ENCODE measurements around the gene GOLGA6L7.
"Not testable (repeated sequence)": the region's sequence is repeated elsewhere in the genome, so short reads cannot be mapped to it uniquely, and the experiment has no call there.

The GOLGA6L7 gene

GRCh38 chr15:28834957-28835585 lies 13.4 kb downstream of the GOLGA6L7 start:
- H3K27ac ChIP-seq (ENCODE audit: low read length); H3K4me3 ChIP-seq (ENCODE audit: low read depth in 1 of 2, low read length in 2 of 2): not testable (repeated sequence)

DNA sequence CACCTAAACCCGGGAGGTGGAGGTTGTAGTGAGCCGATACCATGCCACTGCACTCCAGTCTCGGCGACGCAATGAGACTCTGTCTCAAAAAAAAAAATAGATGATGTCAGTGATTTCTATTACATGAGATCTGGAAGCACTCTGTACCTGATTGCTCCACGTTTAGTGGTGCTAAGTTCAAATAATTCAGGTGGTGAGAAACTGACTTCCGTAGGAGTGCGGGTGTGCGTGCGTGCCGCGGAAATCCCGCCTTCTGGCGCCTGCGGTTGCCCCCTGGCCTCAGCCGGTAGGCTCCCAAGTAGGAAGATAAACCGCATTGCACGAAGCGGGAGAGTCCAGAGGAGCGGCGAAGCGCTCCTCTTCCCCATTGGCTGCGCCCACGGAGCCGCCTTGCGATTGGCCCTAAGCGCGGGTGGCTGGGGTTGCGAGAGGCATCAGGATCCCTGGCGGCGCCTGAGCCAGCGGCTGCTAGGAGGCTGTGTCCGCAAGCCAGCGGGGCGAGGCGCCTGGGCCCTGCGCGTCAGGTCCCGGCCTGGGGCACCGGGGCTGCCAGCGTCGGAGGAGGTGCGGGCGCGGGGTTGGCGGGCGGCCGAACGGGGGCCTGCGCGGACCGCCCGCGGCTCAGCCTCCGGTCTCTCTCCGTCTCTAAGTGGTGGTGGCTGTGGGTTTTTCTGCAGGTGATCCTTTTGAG lies 16.4 kb downstream of the GOLGA6L7 start:
- not testable (repeated sequence) for H3K27ac ChIP-seq (ENCODE audit: low read length); H3K9me3 ChIP-seq (ENCODE audit: control insufficient read depth in 1 of 2, low read length in 2 of 2); H3K27me3 ChIP-seq (ENCODE audit: low read depth, low read length); H3K36me3 ChIP-seq (ENCODE audit: control insufficient read depth in 1 of 2, insufficient read depth in 2 of 2, low read length in 2 of 2); H3K4me1 ChIP-seq (ENCODE audit: control insufficient read depth in 1 of 2, insufficient read depth in 2 of 2, low read length in 2 of 2)
- peak overlapping the region in 1 of 2 donors; percentile 54 for H3K4me3 ChIP-seq (ENCODE audit: low read depth in 1 of 2, low read length in 2 of 2)

More at GRCh38 chr15:28834957-28835585, 13.4 kb downstream of the GOLGA6L7 start:
- H3K4me1 ChIP-seq (ENCODE audit: control insufficient read depth in 1 of 2, insufficient read depth in 2 of 2, low read length in 2 of 2); H3K27me3 ChIP-seq (ENCODE audit: low read depth, low read length); H3K9me3 ChIP-seq (ENCODE audit: control insufficient read depth in 1 of 2, low read length in 2 of 2); H3K36me3 ChIP-seq (ENCODE audit: control insufficient read depth in 1 of 2, insufficient read depth in 2 of 2, low read length in 2 of 2): not testable (repeated sequence)

- H3K9me3 ChIP-seq (ENCODE audit: control insufficient read depth in 1 of 2, low read length in 2 of 2); H3K36me3 ChIP-seq (ENCODE audit: control insufficient read depth in 1 of 2, insufficient read depth in 2 of 2, low read length in 2 of 2); H3K27ac ChIP-seq (ENCODE audit: low read length); H3K4me1 ChIP-seq (ENCODE audit: control insufficient read depth in 1 of 2, insufficient read depth in 2 of 2, low read length in 2 of 2); H3K4me3 ChIP-seq (ENCODE audit: low read depth in 1 of 2, low read length in 2 of 2); H3K27me3 ChIP-seq (ENCODE audit: low read depth, low read length): not testable (repeated sequence)
Measured at GRCh38 chr15:28821420-28821819, 27.0 kb downstream of the GOLGA6L7 start.

DNA sequence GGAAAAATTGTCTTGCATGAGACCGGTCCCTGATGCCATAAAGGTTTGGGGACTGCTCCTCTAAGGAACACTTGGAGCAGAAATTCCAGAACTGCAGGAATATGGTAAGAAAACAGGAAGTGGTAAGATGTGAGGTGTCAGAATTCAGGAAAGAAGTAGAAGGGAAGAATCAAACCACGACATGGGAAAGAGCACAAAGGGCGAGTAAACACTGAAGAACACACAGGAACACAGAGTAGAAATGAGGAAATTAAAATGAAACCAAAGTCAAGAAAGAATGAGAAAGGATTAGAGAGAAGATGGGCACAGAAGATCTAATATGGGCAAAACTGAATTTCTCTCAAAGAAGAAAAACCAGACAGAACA lies 28.5 kb downstream of the GOLGA6L7 start:
- H3K4me1 ChIP-seq (ENCODE audit: control insufficient read depth in 1 of 2, insufficient read depth in 2 of 2, low read length in 2 of 2); H3K36me3 ChIP-seq (ENCODE audit: control insufficient read depth in 1 of 2, insufficient read depth in 2 of 2, low read length in 2 of 2); H3K4me3 ChIP-seq (ENCODE audit: low read depth in 1 of 2, low read length in 2 of 2); H3K27ac ChIP-seq (ENCODE audit: low read length); H3K27me3 ChIP-seq (ENCODE audit: low read depth, low read length); H3K9me3 ChIP-seq (ENCODE audit: control insufficient read depth in 1 of 2, low read length in 2 of 2): not testable (repeated sequence)

GRCh38 chr15:28819019-28819929 lies 29.2 kb downstream of the GOLGA6L7 start:
- H3K36me3 ChIP-seq (ENCODE audit: control insufficient read depth in 1 of 2, insufficient read depth in 2 of 2, low read length in 2 of 2); H3K4me1 ChIP-seq (ENCODE audit: control insufficient read depth in 1 of 2, insufficient read depth in 2 of 2, low read length in 2 of 2); H3K27me3 ChIP-seq (ENCODE audit: low read depth, low read length); H3K4me3 ChIP-seq (ENCODE audit: low read depth in 1 of 2, low read length in 2 of 2); H3K9me3 ChIP-seq (ENCODE audit: control insufficient read depth in 1 of 2, low read length in 2 of 2); H3K27ac ChIP-seq (ENCODE audit: low read length): not testable (repeated sequence)

GRCh38 chr15:28818168-28818567 lies 30.3 kb downstream of the GOLGA6L7 start:
- H3K4me3 ChIP-seq (ENCODE audit: low read depth in 1 of 2, low read length in 2 of 2); H3K4me1 ChIP-seq (ENCODE audit: control insufficient read depth in 1 of 2, insufficient read depth in 2 of 2, low read length in 2 of 2); H3K27ac ChIP-seq (ENCODE audit: low read length); H3K27me3 ChIP-seq (ENCODE audit: low read depth, low read length); H3K9me3 ChIP-seq (ENCODE audit: control insufficient read depth in 1 of 2, low read length in 2 of 2); H3K36me3 ChIP-seq (ENCODE audit: control insufficient read depth in 1 of 2, insufficient read depth in 2 of 2, low read length in 2 of 2): not testable (repeated sequence)

DNA sequence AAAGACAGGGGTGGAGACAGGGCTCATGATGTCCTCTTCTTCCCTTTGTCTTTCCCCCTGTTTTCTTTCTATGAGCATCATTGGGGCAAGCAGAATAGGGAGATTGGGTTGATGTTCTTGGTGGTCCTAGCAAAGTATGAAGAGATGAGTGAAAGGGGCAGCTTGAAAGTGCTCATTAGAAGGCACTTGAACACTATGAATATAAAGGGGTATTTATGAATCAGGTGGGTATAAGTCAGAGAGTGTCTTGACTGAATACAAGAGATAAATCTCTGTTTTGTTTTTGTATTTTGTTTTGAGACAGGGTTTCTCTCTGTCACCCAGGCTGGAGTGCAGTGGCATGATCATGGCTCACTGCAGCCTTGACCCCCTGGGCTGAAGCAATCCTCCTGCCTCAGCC lies 34.4 kb downstream of the GOLGA6L7 start:
- H3K4me1 ChIP-seq (ENCODE audit: control insufficient read depth in 1 of 2, insufficient read depth in 2 of 2, low read length in 2 of 2); H3K36me3 ChIP-seq (ENCODE audit: control insufficient read depth in 1 of 2, insufficient read depth in 2 of 2, low read length in 2 of 2); H3K27me3 ChIP-seq (ENCODE audit: low read depth, low read length); H3K9me3 ChIP-seq (ENCODE audit: control insufficient read depth in 1 of 2, low read length in 2 of 2); H3K4me3 ChIP-seq (ENCODE audit: low read depth in 1 of 2, low read length in 2 of 2); H3K27ac ChIP-seq (ENCODE audit: low read length): not testable (repeated sequence)

- H3K27ac ChIP-seq (ENCODE audit: low read length); H3K9me3 ChIP-seq (ENCODE audit: control insufficient read depth in 1 of 2, low read length in 2 of 2); H3K4me3 ChIP-seq (ENCODE audit: low read depth in 1 of 2, low read length in 2 of 2); H3K36me3 ChIP-seq (ENCODE audit: control insufficient read depth in 1 of 2, insufficient read depth in 2 of 2, low read length in 2 of 2); H3K27me3 ChIP-seq (ENCODE audit: low read depth, low read length); H3K4me1 ChIP-seq (ENCODE audit: control insufficient read depth in 1 of 2, insufficient read depth in 2 of 2, low read length in 2 of 2): not testable (repeated sequence)
Measured at GRCh38 chr15:28813392-28813791, 35.1 kb downstream of the GOLGA6L7 start.

DNA sequence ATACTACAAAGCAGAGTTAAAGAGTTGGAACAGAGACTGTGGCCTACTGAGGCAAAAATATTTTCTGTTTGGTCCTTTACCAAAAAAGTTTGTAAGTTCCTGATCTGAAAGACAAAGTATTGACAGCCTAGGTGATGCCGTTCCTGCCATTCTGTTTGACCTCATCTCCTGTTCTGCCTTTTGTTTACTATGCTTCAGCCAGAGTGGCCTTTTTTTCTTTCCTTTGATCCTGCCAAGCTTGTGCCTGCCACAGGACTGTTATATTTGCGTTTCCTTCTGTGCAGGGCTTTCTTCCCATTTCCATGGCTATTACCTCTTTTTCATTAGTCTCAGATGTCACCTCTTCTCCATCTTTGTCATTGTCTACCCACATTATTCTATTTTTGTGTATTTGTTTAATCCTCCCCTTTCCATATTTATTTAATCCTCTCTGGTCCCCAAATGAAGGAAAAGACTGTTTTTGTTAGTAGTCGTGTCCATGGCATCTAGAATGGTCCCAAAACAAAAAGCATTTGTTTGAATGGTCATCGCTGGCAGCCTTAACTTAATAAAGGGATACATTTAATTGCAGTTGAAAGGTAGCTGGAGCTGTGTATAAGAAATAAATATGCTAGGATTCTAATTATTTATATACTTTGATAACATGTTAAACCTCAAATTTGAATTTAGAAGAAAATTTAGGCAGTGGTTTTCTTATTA lies 36.4 kb downstream of the GOLGA6L7 start:
- H3K27me3 ChIP-seq (ENCODE audit: low read depth, low read length); H3K36me3 ChIP-seq (ENCODE audit: control insufficient read depth in 1 of 2, insufficient read depth in 2 of 2, low read length in 2 of 2); H3K27ac ChIP-seq (ENCODE audit: low read length); H3K9me3 ChIP-seq (ENCODE audit: control insufficient read depth in 1 of 2, low read length in 2 of 2); H3K4me3 ChIP-seq (ENCODE audit: low read depth in 1 of 2, low read length in 2 of 2); H3K4me1 ChIP-seq (ENCODE audit: control insufficient read depth in 1 of 2, insufficient read depth in 2 of 2, low read length in 2 of 2): not testable (repeated sequence)

DNA sequence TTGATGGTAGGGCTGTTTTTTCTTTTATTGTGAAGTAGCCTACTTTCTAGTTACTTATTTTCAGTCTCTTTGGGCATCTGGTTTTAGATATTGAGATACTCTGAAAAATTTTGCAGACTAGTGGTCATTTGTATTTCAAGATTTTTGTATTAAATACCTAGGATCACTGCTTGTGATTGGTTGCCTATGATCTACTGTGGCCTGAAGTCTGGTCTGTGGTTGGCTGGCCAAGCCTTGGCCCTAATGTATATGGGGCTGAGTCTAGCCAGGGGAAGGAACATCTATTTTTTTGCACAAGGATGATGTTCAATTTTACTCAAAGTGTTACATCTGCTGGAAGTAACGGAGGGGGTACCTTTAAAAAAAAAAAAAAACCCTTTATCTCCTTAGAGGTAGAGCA lies 38.0 kb downstream of the GOLGA6L7 start:
- not testable (repeated sequence) for H3K9me3 ChIP-seq (ENCODE audit: control insufficient read depth in 1 of 2, low read length in 2 of 2); H3K4me3 ChIP-seq (ENCODE audit: low read depth in 1 of 2, low read length in 2 of 2); H3K27ac ChIP-seq (ENCODE audit: low read length)

DNA sequence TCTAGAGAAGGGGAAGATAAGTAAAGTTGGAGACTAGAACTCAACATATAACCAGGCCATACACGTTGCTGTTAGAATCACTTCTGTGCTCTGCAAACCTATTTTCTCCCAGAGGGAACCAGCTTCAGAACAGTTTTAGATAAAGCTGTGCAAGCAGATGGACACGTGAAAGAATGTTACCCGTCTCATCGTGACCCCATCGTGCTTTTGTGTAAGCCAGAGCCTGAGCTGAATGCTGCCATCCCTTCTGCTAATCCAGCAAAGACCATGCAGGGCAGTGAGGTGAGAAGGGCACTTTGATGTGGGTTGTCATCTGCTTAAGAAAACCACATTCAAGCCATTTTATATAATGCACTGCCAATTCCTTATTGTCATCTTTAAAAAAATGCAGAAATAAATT lies 40.3 kb downstream of the GOLGA6L7 start:
- H3K36me3 ChIP-seq (ENCODE audit: control insufficient read depth in 1 of 2, insufficient read depth in 2 of 2, low read length in 2 of 2); H3K27me3 ChIP-seq (ENCODE audit: low read depth, low read length); H3K9me3 ChIP-seq (ENCODE audit: control insufficient read depth in 1 of 2, low read length in 2 of 2); H3K27ac ChIP-seq (ENCODE audit: low read length); H3K4me1 ChIP-seq (ENCODE audit: control insufficient read depth in 1 of 2, insufficient read depth in 2 of 2, low read length in 2 of 2); H3K4me3 ChIP-seq (ENCODE audit: low read depth in 1 of 2, low read length in 2 of 2): not testable (repeated sequence)

More for the DNA sequence above, 38.0 kb downstream of the GOLGA6L7 start:
- H3K4me1 ChIP-seq (ENCODE audit: control insufficient read depth in 1 of 2, insufficient read depth in 2 of 2, low read length in 2 of 2); H3K36me3 ChIP-seq (ENCODE audit: control insufficient read depth in 1 of 2, insufficient read depth in 2 of 2, low read length in 2 of 2); H3K27me3 ChIP-seq (ENCODE audit: low read depth, low read length): not testable (repeated sequence)
